Measurements from ENCODE around the gene MRPL45. TPM values are rescaled to one million over a fixed set of nuclear protein-coding genes. Genes with fewer than 3 reads are reported as not detected.

The MRPL45 gene
- total RNA-seq, 1 experiment from 2014 or later, result 24.7 TPM

DNA sequence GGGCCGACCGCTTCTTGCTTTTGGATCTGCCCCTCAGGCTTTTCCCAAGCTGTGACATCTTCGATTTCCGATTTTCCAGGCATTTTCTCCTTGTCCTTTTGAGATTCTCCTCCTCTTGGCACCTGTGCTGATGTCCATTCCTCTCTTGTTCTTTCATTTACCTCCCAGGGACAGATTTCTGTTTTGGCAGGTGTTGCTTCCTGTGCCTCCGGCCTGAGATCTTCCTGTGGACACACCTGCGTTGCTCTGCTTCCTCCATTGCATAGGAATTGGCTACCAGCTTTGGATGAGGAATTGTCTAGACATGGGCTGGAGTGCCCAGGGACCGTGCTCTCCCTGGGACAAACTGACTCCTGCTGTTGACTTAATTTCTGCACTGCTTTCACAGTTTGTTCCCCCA is 31.7 kb downstream of the MRPL45 start:
- Histone ChIP-seq H3K4me1 (ENCODE audit: control insufficient read depth, insufficient read depth, low read length) (no peaks in the 10 kb centered on the region), H3K9me3 (ENCODE audit: control insufficient read depth, insufficient read depth, low read depth, low read length) (no peaks in the 10 kb centered on the region), H3K36me3 (ENCODE audit: control insufficient read depth, insufficient read depth, low read length) (no peaks in the 10 kb centered on the region), H3K27me3 (ENCODE audit: control insufficient read depth, insufficient read depth, low read length) (no peaks in the 10 kb centered on the region), H3K27ac (ENCODE audit: low read length) (no peak overlapping the region), H3K4me3 (ENCODE audit: low read depth in 2 of 2, low read length in 2 of 2) (no peak overlapping the region)
- ChIA-PET POLR2A (no interaction called here), CTCF (no interaction called here)
- no TSS peak for BruUV-seq (replicated peaks)
- TF ChIP-seq, protein P1, sequence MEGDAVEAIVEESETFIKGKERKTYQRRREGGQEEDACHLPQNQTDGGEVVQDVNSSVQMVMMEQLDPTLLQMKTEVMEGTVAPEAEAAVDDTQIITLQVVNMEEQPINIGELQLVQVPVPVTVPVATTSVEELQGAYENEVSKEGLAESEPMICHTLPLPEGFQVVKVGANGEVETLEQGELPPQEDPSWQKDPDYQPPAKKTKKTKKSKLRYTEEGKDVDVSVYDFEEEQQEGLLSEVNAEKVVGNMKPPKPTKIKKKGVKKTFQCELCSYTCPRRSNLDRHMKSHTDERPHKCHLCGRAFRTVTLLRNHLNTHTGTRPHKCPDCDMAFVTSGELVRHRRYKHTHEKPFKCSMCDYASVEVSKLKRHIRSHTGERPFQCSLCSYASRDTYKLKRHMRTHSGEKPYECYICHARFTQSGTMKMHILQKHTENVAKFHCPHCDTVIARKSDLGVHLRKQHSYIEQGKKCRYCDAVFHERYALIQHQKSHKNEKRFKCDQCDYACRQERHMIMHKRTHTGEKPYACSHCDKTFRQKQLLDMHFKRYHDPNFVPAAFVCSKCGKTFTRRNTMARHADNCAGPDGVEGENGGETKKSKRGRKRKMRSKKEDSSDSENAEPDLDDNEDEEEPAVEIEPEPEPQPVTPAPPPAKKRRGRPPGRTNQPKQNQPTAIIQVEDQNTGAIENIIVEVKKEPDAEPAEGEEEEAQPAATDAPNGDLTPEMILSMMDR (IDR thresholded peaks at IDR 0.05), result no peak
- TF ChIP-seq POLR2AphosphoS5 (IDR thresholded peaks at IDR 0.05; ENCODE audit: low read depth, low read length) (no peak), SIN3A (IDR thresholded peaks at IDR 0.05; ENCODE audit: borderline replicate concordance, insufficient read depth, low read depth, low read length) (no peak), TCF7L2 (IDR thresholded peaks at IDR 0.05; ENCODE audit: low read depth, low read length) (no peak)
- TF ChIP-seq, protein P2, sequence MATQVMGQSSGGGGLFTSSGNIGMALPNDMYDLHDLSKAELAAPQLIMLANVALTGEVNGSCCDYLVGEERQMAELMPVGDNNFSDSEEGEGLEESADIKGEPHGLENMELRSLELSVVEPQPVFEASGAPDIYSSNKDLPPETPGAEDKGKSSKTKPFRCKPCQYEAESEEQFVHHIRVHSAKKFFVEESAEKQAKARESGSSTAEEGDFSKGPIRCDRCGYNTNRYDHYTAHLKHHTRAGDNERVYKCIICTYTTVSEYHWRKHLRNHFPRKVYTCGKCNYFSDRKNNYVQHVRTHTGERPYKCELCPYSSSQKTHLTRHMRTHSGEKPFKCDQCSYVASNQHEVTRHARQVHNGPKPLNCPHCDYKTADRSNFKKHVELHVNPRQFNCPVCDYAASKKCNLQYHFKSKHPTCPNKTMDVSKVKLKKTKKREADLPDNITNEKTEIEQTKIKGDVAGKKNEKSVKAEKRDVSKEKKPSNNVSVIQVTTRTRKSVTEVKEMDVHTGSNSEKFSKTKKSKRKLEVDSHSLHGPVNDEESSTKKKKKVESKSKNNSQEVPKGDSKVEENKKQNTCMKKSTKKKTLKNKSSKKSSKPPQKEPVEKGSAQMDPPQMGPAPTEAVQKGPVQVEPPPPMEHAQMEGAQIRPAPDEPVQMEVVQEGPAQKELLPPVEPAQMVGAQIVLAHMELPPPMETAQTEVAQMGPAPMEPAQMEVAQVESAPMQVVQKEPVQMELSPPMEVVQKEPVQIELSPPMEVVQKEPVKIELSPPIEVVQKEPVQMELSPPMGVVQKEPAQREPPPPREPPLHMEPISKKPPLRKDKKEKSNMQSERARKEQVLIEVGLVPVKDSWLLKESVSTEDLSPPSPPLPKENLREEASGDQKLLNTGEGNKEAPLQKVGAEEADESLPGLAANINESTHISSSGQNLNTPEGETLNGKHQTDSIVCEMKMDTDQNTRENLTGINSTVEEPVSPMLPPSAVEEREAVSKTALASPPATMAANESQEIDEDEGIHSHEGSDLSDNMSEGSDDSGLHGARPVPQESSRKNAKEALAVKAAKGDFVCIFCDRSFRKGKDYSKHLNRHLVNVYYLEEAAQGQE (IDR thresholded peaks at IDR 0.05; ENCODE audit: insufficient read depth in 1 of 2, low read depth in 2 of 2, low read length in 1 of 2), result no peak
- in situ Hi-C loops (cut with HindIII; ENCODE audit: low pct_unique_long_range_greater_than_20kb, low sequenced_read_pairs), result no loop called here
- DNase-seq (ENCODE audit: low read depth, low spot score) (no peak), ATAC-seq (no peak)
- intact Hi-C loops (cut with micrococcal nuclease; ENCODE audit: unreplicated experiment), result no loop called here

DNA sequence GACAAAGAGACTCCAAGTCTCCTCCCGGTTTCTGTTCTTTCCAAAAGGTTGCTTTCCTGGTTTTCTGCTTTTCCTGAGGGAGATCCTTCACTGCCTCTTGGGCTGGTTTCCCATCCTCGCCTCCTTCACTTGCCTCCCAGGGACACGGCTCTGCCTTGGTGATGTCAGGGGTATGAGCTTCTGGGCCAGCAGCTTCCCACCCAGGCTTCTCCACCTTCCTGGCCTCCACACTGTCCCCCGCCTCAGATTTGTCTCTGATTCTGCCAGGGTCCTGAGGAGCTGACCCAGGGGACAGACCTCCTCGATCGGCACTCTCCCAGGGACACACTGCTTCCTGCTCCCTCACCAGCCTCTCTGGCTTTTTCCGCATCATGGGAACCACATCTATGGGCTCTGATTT is 32.3 kb downstream of the MRPL45 start:
- ChIA-PET CTCF (interaction anchor here (0.6 kb wide), 1 partner anchor 20 kb away, joined by 3 read pairs; no protein-coding TSS in a partner anchor), POLR2A (no interaction called here)
- H3K27me3 ChIP-seq (ENCODE audit: control insufficient read depth, insufficient read depth, low read length), result no peaks in the 10 kb centered on the region
- TF ChIP-seq, protein P2 (IDR thresholded peaks at IDR 0.05; ENCODE audit: insufficient read depth in 1 of 2, low read depth in 2 of 2, low read length in 1 of 2), result no peak
- TF ChIP-seq POLR2AphosphoS5 (IDR thresholded peaks at IDR 0.05; ENCODE audit: low read depth, low read length) (no peak), SIN3A (IDR thresholded peaks at IDR 0.05; ENCODE audit: borderline replicate concordance, insufficient read depth, low read depth, low read length) (no peak), TCF7L2 (IDR thresholded peaks at IDR 0.05; ENCODE audit: low read depth, low read length) (no peak)
- TF ChIP-seq, protein P1 (IDR thresholded peaks at IDR 0.05), result no peak
- intact Hi-C loops (cut with micrococcal nuclease; ENCODE audit: unreplicated experiment), result no loop called here
- H3K4me3 ChIP-seq (ENCODE audit: low read depth in 2 of 2, low read length in 2 of 2), result no peak overlapping the region
- no TSS peak for BruUV-seq (replicated peaks)
- in situ Hi-C loops (cut with HindIII; ENCODE audit: low pct_unique_long_range_greater_than_20kb, low sequenced_read_pairs), result no loop called here
- no peak for DNase-seq (ENCODE audit: low read depth, low spot score)
- ATAC-seq, result no peak
- H3K27ac ChIP-seq (ENCODE audit: low read length), result no peak overlapping the region
- H3K9me3 ChIP-seq (ENCODE audit: control insufficient read depth, insufficient read depth, low read depth, low read length), result no peaks in the 10 kb centered on the region
- H3K4me1 ChIP-seq (ENCODE audit: control insufficient read depth, insufficient read depth, low read length), result no peaks in the 10 kb centered on the region
- H3K36me3 ChIP-seq (ENCODE audit: control insufficient read depth, insufficient read depth, low read length), result no peaks in the 10 kb centered on the region
